OCI-LY1 (cell line): ENCODE results near the gene PRSS57.

Experiments used
- H2AFZ ChIP-seq: fragments of 200-600 bp; sonication (generic), shearing (Covaris generic); 2 replicates; pipeline ENCODE4 v1.6.0; 2014; ENCODE audit warnings: antibody characterized with exemption, mild to moderate bottlenecking, low read length
- H3F3A ChIP-seq: fragments of 200-600 bp; sonication (generic), shearing (Covaris generic); 2 replicates; pipeline ENCODE4 v1.6.0; 2014; ENCODE audit warnings: mild to moderate bottlenecking, antibody characterized with exemption, low read length, moderate library complexity; ENCODE audit not compliant: insufficient read depth
- H3K27ac ChIP-seq: fragments of 200-600 bp; sonication (generic); 2 replicates; pipeline ENCODE4 v1.5.1; 2014; ENCODE audit warnings: low read length, mixed run types, mild to moderate bottlenecking, low read depth; ENCODE audit not compliant: poor library complexity, severe bottlenecking
- H3K27me3 ChIP-seq: fragments of 200-600 bp; sonication (generic); 2 replicates; pipeline ENCODE4 v1.6.0; 2014; ENCODE audit warnings: antibody characterized with exemption, mild to moderate bottlenecking, low read length, moderate library complexity; ENCODE audit not compliant: insufficient read depth
- H3K36me3 ChIP-seq: fragments of 200-600 bp; sonication (generic); 2 replicates; pipeline ENCODE4 v1.6.1; 2014; ENCODE audit warnings: mild to moderate bottlenecking, antibody characterized with exemption, low read length, moderate library complexity, mixed read lengths; ENCODE audit not compliant: insufficient read depth
- H3K4me1 ChIP-seq: fragments of 200-600 bp; sonication (generic); 2 replicates; pipeline ENCODE4 v1.5.1; 2014; ENCODE audit warnings: mild to moderate bottlenecking, low read length, moderate library complexity; ENCODE audit not compliant: insufficient read depth, severe bottlenecking
- H3K4me2 ChIP-seq: fragments of 200-600 bp; sonication (generic), shearing (Covaris generic); 2 replicates; pipeline ENCODE4 v1.6.1; 2014; ENCODE audit warnings: low read length
- H3K4me3 ChIP-seq: fragments of 200-600 bp; sonication (generic); 2 replicates; pipeline ENCODE4 v1.5.1; 2014; ENCODE audit warnings: low read length, low read depth, mild to moderate bottlenecking, mixed read lengths; ENCODE audit not compliant: poor library complexity, severe bottlenecking
- H3K79me2 ChIP-seq: fragments of 200-600 bp; shearing (Covaris generic); 2 replicates; pipeline ENCODE4 v1.6.1; 2016; ENCODE audit warnings: mixed run types, low read length, mixed read lengths; ENCODE audit not compliant: insufficient read depth
- H3K9ac ChIP-seq: fragments of 200-600 bp; sonication (generic), shearing (Covaris generic); 2 replicates; pipeline ENCODE4 v1.6.1; 2014; ENCODE audit warnings: mild to moderate bottlenecking, low read length, mixed read lengths
- H3K9me2 ChIP-seq: fragments of 200-600 bp; sonication (generic), shearing (Covaris generic); 2 replicates; pipeline ENCODE4 v1.6.1; 2014; ENCODE audit warnings: low read depth, mild to moderate bottlenecking, low read length, mixed read lengths
- H3K9me3 ChIP-seq: fragments of 200-600 bp; shearing (Covaris generic); 2 replicates; pipeline ENCODE4 v1.6.1; 2014; ENCODE audit warnings: low read length, mixed read lengths
- H4K20me1 ChIP-seq: fragments of 200-600 bp; sonication (generic), shearing (Covaris generic); 2 replicates; pipeline ENCODE4 v1.6.0; 2016; ENCODE audit warnings: mild to moderate bottlenecking, low read length; ENCODE audit not compliant: insufficient read depth
- CTCF ChIP-seq: fragments of 200-600 bp; sonication (generic), shearing (Covaris generic); IDR thresholded peaks from 2 replicates; pipeline ENCODE4 v1.5.1; 2017; ENCODE audit warnings: mild to moderate bottlenecking, antibody characterized with exemption, low read length, moderate library complexity, mixed read lengths
- EZH2 ChIP-seq: fragments of 200-600 bp; sonication (generic), shearing (Covaris generic); IDR thresholded peaks from 2 replicates; pipeline ENCODE4 v1.8.0; 2017; ENCODE audit warnings: borderline replicate concordance, mixed run types, mild to moderate bottlenecking, antibody characterized with exemption, low read length, moderate library complexity, mixed read lengths

PRSS57 gene

GRCh38 chr19:715347-715746, 20.1 kb upstream of the PRSS57 start:
- Histone ChIP-seq H2AFZ (no peak overlapping the region), H3K79me2 (no peaks in the 10 kb centered on the region), H3K27ac (no peak overlapping the region), H3K9me3 (no peaks in the 10 kb centered on the region), H3K9ac (no peak overlapping the region), H3K4me1 (no peaks in the 10 kb centered on the region), H3F3A (no peaks in the 10 kb centered on the region), H3K9me2 (no peaks in the 10 kb centered on the region), H3K27me3 (peaks cover 21% of the 10 kb centered on the region; the same call in 1 of the 2 replicates), H3K36me3 (no peaks in the 10 kb centered on the region), H3K4me3 (no peak overlapping the region), H3K4me2 (no peak overlapping the region), H4K20me1 (no peaks in the 10 kb centered on the region)
- TF ChIP-seq CTCF (no peak), EZH2 (no peak)

GRCh38 chr19:711254-711653, 16.0 kb upstream of the PRSS57 start:
- no peaks in the 10 kb centered on the region for H3F3A ChIP-seq
- no peaks in the 10 kb centered on the region for H3K4me1 ChIP-seq
- no peaks in the 10 kb centered on the region for H3K36me3 ChIP-seq
- H4K20me1 ChIP-seq = no peaks in the 10 kb centered on the region
- no peak overlapping the region for H2AFZ ChIP-seq
- H3K4me3 ChIP-seq = no peak overlapping the region
- no peaks in the 10 kb centered on the region for H3K79me2 ChIP-seq
- H3K4me2 ChIP-seq = no peak overlapping the region
- no peaks in the 10 kb centered on the region for H3K9me2 ChIP-seq
- peaks cover 14% of the 10 kb centered on the region; the same call in 1 of the 2 replicates for H3K27me3 ChIP-seq
- no peaks in the 10 kb centered on the region for H3K9me3 ChIP-seq
- H3K27ac ChIP-seq = no peak overlapping the region
- no peak for TF ChIP-seq EZH2
- no peak for TF ChIP-seq CTCF
- no peak overlapping the region for H3K9ac ChIP-seq

GRCh38 chr19:710767-711166, 15.5 kb upstream of the PRSS57 start:
- Histone ChIP-seq H3K36me3 (no peaks in the 10 kb centered on the region), H3K79me2 (no peaks in the 10 kb centered on the region), H3K9me3 (no peaks in the 10 kb centered on the region), H3F3A (no peaks in the 10 kb centered on the region), H3K4me3 (no peak overlapping the region), H3K27me3 (peaks cover 14% of the 10 kb centered on the region; the same call in 1 of the 2 replicates), H3K9ac (no peak overlapping the region), H3K4me1 (no peaks in the 10 kb centered on the region), H3K4me2 (no peak overlapping the region), H4K20me1 (no peaks in the 10 kb centered on the region), H2AFZ (no peak overlapping the region), H3K27ac (no peak overlapping the region), H3K9me2 (no peaks in the 10 kb centered on the region)
- no peak for TF ChIP-seq CTCF
- TF ChIP-seq EZH2 = no peak
